HepG2 (cell line): ENCODE measurements around the gene TMEM53. TPM values are rescaled to one million over a fixed set of nuclear protein-coding genes. Genes with fewer than 3 reads are reported as not detected.

Experiments used
- ESRRA ChIP-seq: sonication (generic); formaldehyde crosslinking; IDR thresholded peaks from 2 replicates; pipeline ENCODE4 v1.5.1; 2020; ENCODE audit warnings: mild to moderate bottlenecking, low read depth, missing genetic modification reagents
- GABPA ChIP-seq, 2 experiments: IDR thresholded peaks; 2 replicates each; pipeline ENCODE4 v1.6.1; 2011 to 2016; ENCODE audit warnings: low read depth in 2 of 2, low read length in 1 of 2, missing biosample characterization in 1 of 2, missing genetic modification characterization in 1 of 2
- MIXL1 ChIP-seq: IDR thresholded peaks from 2 replicates; pipeline ENCODE4 v1.6.1; 2016
- NBN ChIP-seq: fragments of 450-650 bp; conservative IDR thresholded peaks from 2 replicates; pipeline ENCODE4 v1.6.1; 2017
- POLR2A ChIP-seq, 2 experiments: IDR thresholded peaks; 2 replicates each; pipeline ENCODE4 v1.6.1; 2011; ENCODE audit warnings: low read depth in 2 of 2, low read length in 2 of 2, mild to moderate bottlenecking in 1 of 2, moderate library complexity in 1 of 2; ENCODE audit not compliant: insufficient read depth in 1 of 2
- POLR2G ChIP-seq: fragments of 200-400 bp; formaldehyde crosslinking; IDR thresholded peaks from 2 replicates; pipeline ENCODE4 v1.6.1; 2018; ENCODE audit warnings: mild to moderate bottlenecking, low read depth, low read length, moderate library complexity
- RFX1 ChIP-seq: fragments of 450-650 bp; IDR thresholded peaks from 2 replicates; pipeline ENCODE4 v1.6.1; 2017
- ZNF263 ChIP-seq: sonication (generic); formaldehyde crosslinking; IDR thresholded peaks from 2 replicates; pipeline ENCODE4 v1.4.0; 2020; ENCODE audit warnings: missing genetic modification reagents
- ZNF34 ChIP-seq: sonication (generic); formaldehyde crosslinking; IDR thresholded peaks from 2 replicates; pipeline ENCODE4 v1.4.0; 2020; ENCODE audit warnings: mild to moderate bottlenecking, missing genetic modification reagents, borderline replicate concordance
- ZNF432 ChIP-seq: sonication (generic); formaldehyde crosslinking; IDR thresholded peaks from 2 replicates; pipeline ENCODE4 v1.5.0; 2020; ENCODE audit warnings: missing genetic modification reagents, mild to moderate bottlenecking, borderline replicate concordance
- ZNF547 ChIP-seq: sonication (generic); formaldehyde crosslinking; IDR thresholded peaks from 2 replicates; pipeline ENCODE4 v1.5.1; 2020; ENCODE audit warnings: mild to moderate bottlenecking, missing genetic modification reagents
- polyA plus RNA-seq, 8 experiments: library from polyadenylated mRNA; depleted of rRNA in 3 of 8; stranded (reverse) in 7 of 8; unstranded in 1 of 8; fragments of >200 nt; fragmentation: Illumina TruSeq in 4 of 8; extraction: Trizol in 4 of 8; gene quantifications; 2 replicates each; pipeline versions ENCODE4 v1.2.1 to v1.2.3, GENCODE V29; 2011 to 2016; ENCODE audit warnings: low read depth in 4 of 8, missing spikeins in 1 of 8, mixed read lengths in 1 of 8; ENCODE audit not compliant: insufficient read depth in 1 of 8
- total RNA-seq, 5 experiments: library from RNA; depleted of rRNA; stranded (reverse); fragments of >200 nt; fragmentation: Illumina TruSeq; extraction: Trizol; gene quantifications; 2 replicates each; pipeline ENCODE4 v1.2.3, GENCODE V29; 2016; ENCODE audit warnings: low read depth in 1 of 5
- TF ChIP-seq, protein P1 (sequence below): sonication (generic); formaldehyde crosslinking; IDR thresholded peaks from 2 replicates; pipeline ENCODE4 v1.4.0; 2020; ENCODE audit warnings: low read depth, missing genetic modification reagents
- TF ChIP-seq, protein P2 (sequence below): IDR thresholded peaks from 2 replicates; pipeline ENCODE4 v1.6.1; 2016; ENCODE audit warnings: mild to moderate bottlenecking
- TF ChIP-seq, protein P3 (sequence below): sonication (generic); formaldehyde crosslinking; IDR thresholded peaks from 2 replicates; pipeline ENCODE4 v1.4.0; 2020; ENCODE audit warnings: mild to moderate bottlenecking, missing genetic modification reagents, borderline replicate concordance
- TF ChIP-seq, protein P4 (sequence below): sonication (generic); formaldehyde crosslinking; IDR thresholded peaks from 2 replicates; pipeline ENCODE4 v1.5.0; 2020; ENCODE audit warnings: mild to moderate bottlenecking, missing genetic modification reagents, moderate library complexity
- TF ChIP-seq, protein P5 (sequence below): sonication (generic); formaldehyde crosslinking; IDR thresholded peaks from 2 replicates; pipeline ENCODE4 v1.5.1; 2020; ENCODE audit warnings: missing genetic modification reagents, mild to moderate bottlenecking, borderline replicate concordance

The TMEM53 gene
- total and polyA plus RNA-seq, 2 of the 13 experiments (the other 11 are each of a cell fraction or from before 2014, with no cell fraction given): 12.6 to 20.2 TPM

- TF ChIP-seq, protein P1, sequence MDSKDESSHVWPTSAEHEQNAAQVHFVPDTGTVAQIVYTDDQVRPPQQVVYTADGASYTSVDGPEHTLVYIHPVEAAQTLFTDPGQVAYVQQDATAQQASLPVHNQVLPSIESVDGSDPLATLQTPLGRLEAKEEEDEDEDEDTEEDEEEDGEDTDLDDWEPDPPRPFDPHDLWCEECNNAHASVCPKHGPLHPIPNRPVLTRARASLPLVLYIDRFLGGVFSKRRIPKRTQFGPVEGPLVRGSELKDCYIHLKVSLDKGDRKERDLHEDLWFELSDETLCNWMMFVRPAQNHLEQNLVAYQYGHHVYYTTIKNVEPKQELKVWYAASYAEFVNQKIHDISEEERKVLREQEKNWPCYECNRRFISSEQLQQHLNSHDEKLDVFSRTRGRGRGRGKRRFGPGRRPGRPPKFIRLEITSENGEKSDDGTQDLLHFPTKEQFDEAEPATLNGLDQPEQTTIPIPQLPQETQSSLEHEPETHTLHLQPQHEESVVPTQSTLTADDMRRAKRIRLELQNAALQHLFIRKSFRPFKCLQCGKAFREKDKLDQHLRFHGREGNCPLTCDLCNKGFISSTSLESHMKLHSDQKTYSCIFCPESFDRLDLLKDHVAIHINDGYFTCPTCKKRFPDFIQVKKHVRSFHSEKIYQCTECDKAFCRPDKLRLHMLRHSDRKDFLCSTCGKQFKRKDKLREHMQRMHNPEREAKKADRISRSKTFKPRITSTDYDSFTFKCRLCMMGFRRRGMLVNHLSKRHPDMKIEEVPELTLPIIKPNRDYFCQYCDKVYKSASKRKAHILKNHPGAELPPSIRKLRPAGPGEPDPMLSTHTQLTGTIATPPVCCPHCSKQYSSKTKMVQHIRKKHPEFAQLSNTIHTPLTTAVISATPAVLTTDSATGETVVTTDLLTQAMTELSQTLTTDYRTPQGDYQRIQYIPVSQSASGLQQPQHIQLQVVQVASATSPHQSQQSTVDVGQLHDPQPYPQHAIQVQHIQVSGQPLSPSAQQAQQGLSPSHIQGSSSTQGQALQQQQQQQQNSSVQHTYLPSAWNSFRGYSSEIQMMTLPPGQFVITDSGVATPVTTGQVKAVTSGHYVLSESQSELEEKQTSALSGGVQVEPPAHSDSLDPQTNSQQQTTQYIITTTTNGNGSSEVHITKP (CRISPR knock-in tag): no peak
- peak; percentile 28; the same call in 1 of the 2 replicates for TF ChIP-seq ZNF263 (CRISPR knock-in tag)
- TF ChIP-seq, protein P2, sequence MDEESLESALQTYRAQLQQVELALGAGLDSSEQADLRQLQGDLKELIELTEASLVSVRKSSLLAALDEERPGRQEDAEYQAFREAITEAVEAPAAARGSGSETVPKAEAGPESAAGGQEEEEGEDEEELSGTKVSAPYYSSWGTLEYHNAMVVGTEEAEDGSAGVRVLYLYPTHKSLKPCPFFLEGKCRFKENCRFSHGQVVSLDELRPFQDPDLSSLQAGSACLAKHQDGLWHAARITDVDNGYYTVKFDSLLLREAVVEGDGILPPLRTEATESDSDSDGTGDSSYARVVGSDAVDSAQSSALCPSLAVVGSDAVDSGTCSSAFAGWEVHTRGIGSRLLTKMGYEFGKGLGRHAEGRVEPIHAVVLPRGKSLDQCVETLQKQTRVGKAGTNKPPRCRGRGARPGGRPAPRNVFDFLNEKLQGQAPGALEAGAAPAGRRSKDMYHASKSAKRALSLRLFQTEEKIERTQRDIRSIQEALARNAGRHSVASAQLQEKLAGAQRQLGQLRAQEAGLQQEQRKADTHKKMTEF (CRISPR knock-in tag): no peak
- TF ChIP-seq NBN: no peak
- TF ChIP-seq MIXL1 (CRISPR knock-in tag): no peak
- no peak for TF ChIP-seq ESRRA
- no peak for TF ChIP-seq ZNF547 (CRISPR knock-in tag)
- TF ChIP-seq, protein P3, sequence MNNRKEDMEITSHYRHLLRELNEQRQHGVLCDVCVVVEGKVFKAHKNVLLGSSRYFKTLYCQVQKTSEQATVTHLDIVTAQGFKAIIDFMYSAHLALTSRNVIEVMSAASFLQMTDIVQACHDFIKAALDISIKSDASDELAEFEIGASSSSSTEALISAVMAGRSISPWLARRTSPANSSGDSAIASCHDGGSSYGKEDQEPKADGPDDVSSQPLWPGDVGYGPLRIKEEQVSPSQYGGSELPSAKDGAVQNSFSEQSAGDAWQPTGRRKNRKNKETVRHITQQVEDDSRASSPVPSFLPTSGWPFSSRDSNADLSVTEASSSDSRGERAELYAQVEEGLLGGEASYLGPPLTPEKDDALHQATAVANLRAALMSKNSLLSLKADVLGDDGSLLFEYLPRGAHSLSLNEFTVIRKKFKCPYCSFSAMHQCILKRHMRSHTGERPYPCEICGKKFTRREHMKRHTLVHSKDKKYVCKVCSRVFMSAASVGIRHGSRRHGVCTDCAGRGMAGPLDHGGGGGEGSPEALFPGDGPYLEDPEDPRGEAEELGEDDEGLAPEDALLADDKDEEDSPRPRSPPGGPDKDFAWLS (CRISPR knock-in tag): no peak
- TF ChIP-seq RFX1: no peak
- 0 out of 4 replicates have a peak, but pooled peaks of 1 of the 2 experiments have one; percentile 7 for TF ChIP-seq POLR2A (IDR thresholded peaks at IDR 0.05; ENCODE audit: insufficient read depth in 1 of 2, low read depth in 2 of 2, low read length in 2 of 2)
- TF ChIP-seq GABPA (IDR thresholded peaks at IDR 0.05; ENCODE audit: low read depth, low read length): no peak
- TF ChIP-seq GABPA (CRISPR knock-in tag; IDR thresholded peaks at IDR 0.05; ENCODE audit: low read depth): no peak
- no peak for TF ChIP-seq ZNF432
- no peak for TF ChIP-seq ZNF34
- TF ChIP-seq, protein P4, sequence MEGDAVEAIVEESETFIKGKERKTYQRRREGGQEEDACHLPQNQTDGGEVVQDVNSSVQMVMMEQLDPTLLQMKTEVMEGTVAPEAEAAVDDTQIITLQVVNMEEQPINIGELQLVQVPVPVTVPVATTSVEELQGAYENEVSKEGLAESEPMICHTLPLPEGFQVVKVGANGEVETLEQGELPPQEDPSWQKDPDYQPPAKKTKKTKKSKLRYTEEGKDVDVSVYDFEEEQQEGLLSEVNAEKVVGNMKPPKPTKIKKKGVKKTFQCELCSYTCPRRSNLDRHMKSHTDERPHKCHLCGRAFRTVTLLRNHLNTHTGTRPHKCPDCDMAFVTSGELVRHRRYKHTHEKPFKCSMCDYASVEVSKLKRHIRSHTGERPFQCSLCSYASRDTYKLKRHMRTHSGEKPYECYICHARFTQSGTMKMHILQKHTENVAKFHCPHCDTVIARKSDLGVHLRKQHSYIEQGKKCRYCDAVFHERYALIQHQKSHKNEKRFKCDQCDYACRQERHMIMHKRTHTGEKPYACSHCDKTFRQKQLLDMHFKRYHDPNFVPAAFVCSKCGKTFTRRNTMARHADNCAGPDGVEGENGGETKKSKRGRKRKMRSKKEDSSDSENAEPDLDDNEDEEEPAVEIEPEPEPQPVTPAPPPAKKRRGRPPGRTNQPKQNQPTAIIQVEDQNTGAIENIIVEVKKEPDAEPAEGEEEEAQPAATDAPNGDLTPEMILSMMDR: peak; percentile 96
- TF ChIP-seq, protein P5, sequence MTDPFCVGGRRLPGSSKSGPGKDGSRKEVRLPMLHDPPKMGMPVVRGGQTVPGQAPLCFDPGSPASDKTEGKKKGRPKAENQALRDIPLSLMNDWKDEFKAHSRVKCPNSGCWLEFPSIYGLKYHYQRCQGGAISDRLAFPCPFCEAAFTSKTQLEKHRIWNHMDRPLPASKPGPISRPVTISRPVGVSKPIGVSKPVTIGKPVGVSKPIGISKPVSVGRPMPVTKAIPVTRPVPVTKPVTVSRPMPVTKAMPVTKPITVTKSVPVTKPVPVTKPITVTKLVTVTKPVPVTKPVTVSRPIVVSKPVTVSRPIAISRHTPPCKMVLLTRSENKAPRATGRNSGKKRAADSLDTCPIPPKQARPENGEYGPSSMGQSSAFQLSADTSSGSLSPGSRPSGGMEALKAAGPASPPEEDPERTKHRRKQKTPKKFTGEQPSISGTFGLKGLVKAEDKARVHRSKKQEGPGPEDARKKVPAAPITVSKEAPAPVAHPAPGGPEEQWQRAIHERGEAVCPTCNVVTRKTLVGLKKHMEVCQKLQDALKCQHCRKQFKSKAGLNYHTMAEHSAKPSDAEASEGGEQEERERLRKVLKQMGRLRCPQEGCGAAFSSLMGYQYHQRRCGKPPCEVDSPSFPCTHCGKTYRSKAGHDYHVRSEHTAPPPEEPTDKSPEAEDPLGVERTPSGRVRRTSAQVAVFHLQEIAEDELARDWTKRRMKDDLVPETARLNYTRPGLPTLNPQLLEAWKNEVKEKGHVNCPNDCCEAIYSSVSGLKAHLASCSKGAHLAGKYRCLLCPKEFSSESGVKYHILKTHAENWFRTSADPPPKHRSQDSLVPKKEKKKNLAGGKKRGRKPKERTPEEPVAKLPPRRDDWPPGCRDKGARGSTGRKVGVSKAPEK (CRISPR knock-in tag): no peak
- no peak for TF ChIP-seq POLR2G
These were observed 21.7 kb downstream of the TMEM53 start (continued) for GRCh38 chr1:44652445-44653106.
